ENCODE data around the gene OR52E8.

The OR52E8 gene

DNA sequence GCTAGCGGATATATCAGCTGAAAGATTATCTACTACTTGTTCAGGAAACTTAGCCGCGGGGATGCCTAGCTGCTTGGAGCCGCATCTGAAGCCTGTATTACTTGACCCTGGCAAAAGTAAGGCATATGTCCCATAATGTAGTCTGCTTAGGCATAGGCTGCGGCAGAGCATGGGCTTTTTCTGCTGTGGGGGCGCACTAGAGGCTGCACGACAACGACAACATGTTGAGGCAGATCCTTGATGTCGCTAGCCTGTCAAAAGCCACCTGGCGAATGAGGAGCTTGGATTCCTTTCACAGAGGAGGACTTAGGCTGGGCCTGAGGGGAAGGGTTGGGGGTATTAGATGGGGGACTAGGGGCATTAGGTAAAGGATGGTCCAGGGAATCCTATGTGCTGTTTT lies 49.9 kb downstream of the OR52E8 start:
- no peak for DNase-seq

Data from stimulated activated CD4-positive, alpha-beta T cell treated with anti-CD3 and anti-CD28 coated beads, Interleukin-2, amount 100 ng/mL, for 48 hours (primary cell).